ENCODE data around the gene CLDN3. TPM values are rescaled to one million over a fixed set of nuclear protein-coding genes. Genes with fewer than 3 reads are reported as not detected.

Gene CLDN3
- total and polyA plus RNA-seq, 2 of the 4 experiments (the other 2 are of a cell fraction) = 0.12 to 0.18 TPM

DNA sequence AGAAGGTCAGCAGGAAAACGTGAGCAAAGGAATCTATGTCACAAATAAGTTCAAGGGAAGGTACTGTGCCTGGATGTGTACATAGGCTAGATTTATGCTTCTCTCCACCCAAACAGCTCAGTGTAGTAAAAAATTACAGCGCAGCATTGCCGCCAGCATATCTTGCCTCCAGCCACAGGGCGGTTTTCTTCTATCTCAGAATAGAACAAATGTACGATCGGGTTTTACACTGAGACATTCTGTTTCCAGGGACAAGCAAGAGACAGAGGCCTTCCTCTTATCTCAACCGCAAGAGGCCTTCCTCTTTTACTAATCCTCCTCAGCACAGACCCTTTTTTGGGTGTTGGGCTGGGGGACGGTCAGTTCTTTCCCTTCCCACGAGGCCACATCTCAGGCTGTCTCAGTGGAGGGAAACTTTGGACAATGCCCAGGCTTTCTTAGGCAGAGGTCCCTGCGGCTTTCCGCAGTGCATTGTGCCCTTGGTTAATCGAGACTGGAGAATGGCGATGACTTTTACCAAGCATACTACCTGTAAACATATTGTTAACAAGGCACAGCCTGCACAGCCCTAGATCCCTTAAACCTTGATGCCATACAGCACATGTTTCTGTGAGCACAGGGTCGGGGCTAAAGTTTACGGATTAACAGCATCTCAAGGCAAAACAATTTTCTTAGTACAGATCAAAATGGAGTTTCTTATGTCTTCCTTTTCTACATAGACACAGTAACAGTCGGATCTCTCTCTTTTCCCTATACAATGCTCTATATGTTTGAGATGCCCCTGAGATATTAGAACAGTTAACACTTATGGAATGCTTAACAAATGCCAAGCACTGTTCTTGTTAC, 19.9 kb downstream of the CLDN3 start:
- in situ Hi-C loops (cut with MboI; ENCODE audit: low sequenced_read_pairs) (no loop called here), dilution Hi-C loops (cut with HindIII; ENCODE audit: low sequenced_read_pairs, unreplicated experiment) (no loop called here), intact Hi-C loops (cut with micrococcal nuclease) (loop anchor here (10.0 kb wide), 1 partner anchor 45 kb away; no protein-coding TSS in a partner anchor)
- Histone ChIP-seq H2AK5ac (ENCODE audit: low read depth, low read length) (no peak overlapping the region), H2AFZ (replicated peaks; ENCODE audit: low read length, poor library complexity) (no peak overlapping the region), H3K9ac (ENCODE audit: low read depth, low read length) (no peak overlapping the region), H3K27ac (ENCODE audit: insufficient read depth, low read length) (no peak overlapping the region), H3K23ac (ENCODE audit: low read depth, low read length) (no peak overlapping the region), H3K9me3 (ENCODE audit: control insufficient read depth, insufficient read depth, low read length) (no peaks in the 10 kb centered on the region), H3K18ac (ENCODE audit: low read depth, low read length) (no peak overlapping the region), H4K20me1 (ENCODE audit: insufficient read depth, low read length) (no peaks in the 10 kb centered on the region), H3K9me1 (ENCODE audit: insufficient read depth, low read length) (no peaks in the 10 kb centered on the region), H3K4me2 (ENCODE audit: low read depth, low read length) (no peak overlapping the region), H2BK120ac (ENCODE audit: low read depth, low read length) (no peak overlapping the region), H2BK20ac (ENCODE audit: low read depth, low read length) (no peak overlapping the region), H3K4me3 (ENCODE audit: insufficient read depth, low read depth, low read length) (no peak overlapping the region), H3K14ac (replicated peaks; ENCODE audit: low read depth, low read length) (no peak overlapping the region), H2BK15ac (ENCODE audit: low read depth, low read length) (no peak overlapping the region), H4K5ac (ENCODE audit: low read depth, low read length) (no peak overlapping the region), H3K4ac (ENCODE audit: low read depth, low read length) (no peak overlapping the region), H3K36me3 (ENCODE audit: control insufficient read depth, insufficient read depth, low read length) (no peaks in the 10 kb centered on the region), H2BK5ac (ENCODE audit: low read depth, low read length, poor library complexity, severe bottlenecking) (no peak overlapping the region), H2AK9ac (replicated peaks; ENCODE audit: low read depth, low read length, poor library complexity) (no peak overlapping the region), H3K4me1 (ENCODE audit: control insufficient read depth, insufficient read depth, low read length) (no peaks in the 10 kb centered on the region), H4K91ac (ENCODE audit: insufficient read depth, low read depth, low read length) (no peak overlapping the region), H3K56ac (ENCODE audit: extremely low read depth, insufficient read depth, low read length) (no peak overlapping the region), H4K8ac (ENCODE audit: low read depth in 2 of 2, low read length in 2 of 2) (no peak overlapping the region), H3K79me1 (ENCODE audit: low read depth in 1 of 2, low read length in 2 of 2) (no peaks in the 10 kb centered on the region), H3K27me3 (ENCODE audit: control insufficient read depth, insufficient read depth, low read length) (no peaks in the 10 kb centered on the region)
- DNase-seq (no peak), ATAC-seq (ENCODE audit: low read depth) (no peak)
- no TSS peak for BruUV-seq (replicated peaks)
- CTCF ChIA-PET = no interaction called here
- POLR2A ChIA-PET (ENCODE audit: unreplicated experiment) = no interaction called here
- WGBS, 2 experiments (ENCODE audit: extremely low coverage in 2 of 2, insufficient read length in 1 of 2) = 89% methylated on average over 6 of the region's 16 CpGs; no CpG with 5 or more reads in 1 of the 2 experiments
- TF ChIP-seq BHLHE40 (IDR thresholded peaks at IDR 0.05; ENCODE audit: low read depth, low read length) (no peak), CEBPB (IDR thresholded peaks at IDR 0.05; ENCODE audit: low read depth, low read length) (no peak), RAD21 (IDR thresholded peaks at IDR 0.05; ENCODE audit: low read length) (no peak), SMC3 (IDR thresholded peaks at IDR 0.05; ENCODE audit: low read depth, low read length) (no peak), MAZ (IDR thresholded peaks at IDR 0.05; ENCODE audit: borderline replicate concordance, low read depth, low read length) (no peak), CHD1 (IDR thresholded peaks at IDR 0.05; ENCODE audit: low read depth, low read length) (no peak), POLR2A (IDR thresholded peaks at IDR 0.05; ENCODE audit: low read depth, low read length) (no peak), MXI1 (IDR thresholded peaks at IDR 0.05; ENCODE audit: borderline replicate concordance, low read depth, low read length) (no peak), RFX5 (IDR thresholded peaks at IDR 0.05; ENCODE audit: low read depth, low read length) (no peak), FOS (IDR thresholded peaks at IDR 0.05; ENCODE audit: low read depth, low read length) (no peak), NFE2L2 (IDR thresholded peaks at IDR 0.05; ENCODE audit: low read depth, low read length) (no peak), MAFK (IDR thresholded peaks at IDR 0.05; ENCODE audit: low read depth, low read length) (no peak), RCOR1 (IDR thresholded peaks at IDR 0.05; ENCODE audit: insufficient replicate concordance, low read length) (no peak)
- TF ChIP-seq, protein P1, sequence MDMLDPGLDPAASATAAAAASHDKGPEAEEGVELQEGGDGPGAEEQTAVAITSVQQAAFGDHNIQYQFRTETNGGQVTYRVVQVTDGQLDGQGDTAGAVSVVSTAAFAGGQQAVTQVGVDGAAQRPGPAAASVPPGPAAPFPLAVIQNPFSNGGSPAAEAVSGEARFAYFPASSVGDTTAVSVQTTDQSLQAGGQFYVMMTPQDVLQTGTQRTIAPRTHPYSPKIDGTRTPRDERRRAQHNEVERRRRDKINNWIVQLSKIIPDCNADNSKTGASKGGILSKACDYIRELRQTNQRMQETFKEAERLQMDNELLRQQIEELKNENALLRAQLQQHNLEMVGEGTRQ (IDR thresholded peaks at IDR 0.05; ENCODE audit: low read depth, low read length) = no peak
- TF ChIP-seq, protein P2, sequence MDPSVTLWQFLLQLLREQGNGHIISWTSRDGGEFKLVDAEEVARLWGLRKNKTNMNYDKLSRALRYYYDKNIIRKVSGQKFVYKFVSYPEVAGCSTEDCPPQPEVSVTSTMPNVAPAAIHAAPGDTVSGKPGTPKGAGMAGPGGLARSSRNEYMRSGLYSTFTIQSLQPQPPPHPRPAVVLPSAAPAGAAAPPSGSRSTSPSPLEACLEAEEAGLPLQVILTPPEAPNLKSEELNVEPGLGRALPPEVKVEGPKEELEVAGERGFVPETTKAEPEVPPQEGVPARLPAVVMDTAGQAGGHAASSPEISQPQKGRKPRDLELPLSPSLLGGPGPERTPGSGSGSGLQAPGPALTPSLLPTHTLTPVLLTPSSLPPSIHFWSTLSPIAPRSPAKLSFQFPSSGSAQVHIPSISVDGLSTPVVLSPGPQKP (IDR thresholded peaks at IDR 0.05; ENCODE audit: borderline replicate concordance, low read depth, low read length) = no peak
